GF-D8 (cell line): ENCODE data around the gene ERC2.

Source experiments
- DNase-seq: peaks from one replicate; lab custom pipeline; 2025; lab: John Stamatoyannopoulos, UW

The ERC2 gene

GRCh38 chr3:55617385-55617784 is 850.9 kb downstream of the ERC2 start:
- no peak for DNase-seq

DNA sequence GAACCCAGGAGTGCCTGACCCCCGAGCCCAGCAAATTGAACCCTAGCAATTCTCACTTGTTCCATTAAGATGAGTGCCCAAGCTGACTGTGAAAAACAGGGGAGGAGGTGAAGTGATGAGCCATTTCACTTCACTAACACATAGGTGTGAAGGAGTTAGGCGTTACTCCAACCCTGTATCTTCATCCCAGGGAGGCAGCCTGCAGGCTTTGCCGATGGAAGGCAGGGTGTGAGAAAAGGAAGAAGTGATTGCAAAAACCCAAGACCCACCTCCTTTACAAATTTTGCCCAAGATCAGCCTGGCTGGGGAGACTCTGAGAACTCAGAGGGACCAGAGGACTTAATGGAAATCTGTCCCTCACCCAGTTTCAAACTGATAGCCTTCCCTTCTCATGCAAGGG is 851.5 kb downstream of the ERC2 start:
- no peak for DNase-seq

- DNase-seq: no peak
Observed at GRCh38 chr3:55615694-55616295, 852.5 kb downstream of the ERC2 start.

- no peak for DNase-seq
Observed at GRCh38 chr3:55615039-55615693, 853.1 kb downstream of the ERC2 start.

DNA sequence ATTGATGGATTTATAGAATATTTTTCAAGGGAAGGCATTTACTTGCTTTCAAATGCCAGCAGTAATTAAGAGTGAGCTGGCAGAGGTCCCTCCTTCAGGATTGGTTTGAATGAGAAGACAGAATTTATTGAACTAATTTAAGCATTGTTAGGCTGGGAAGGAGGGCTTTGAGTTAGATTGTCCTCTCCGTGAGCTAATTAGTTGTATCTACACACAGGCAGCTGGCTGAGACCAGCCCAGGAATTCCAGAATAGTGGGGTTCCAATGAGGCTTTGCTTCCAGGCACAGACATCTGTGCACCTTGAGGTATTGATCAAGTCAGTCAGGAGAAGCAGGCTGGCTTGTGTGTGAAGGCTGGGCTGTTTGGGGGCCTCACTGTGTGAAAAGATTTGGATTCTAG is 857.1 kb downstream of the ERC2 start:
- DNase-seq: no peak

- no peak for DNase-seq
Observed at GRCh38 chr3:55609230-55609827, 858.9 kb downstream of the ERC2 start.

GRCh38 chr3:55608301-55608937 is 859.8 kb downstream of the ERC2 start:
- no peak for DNase-seq

GRCh38 chr3:55607844-55608243 is 860.4 kb downstream of the ERC2 start:
- DNase-seq: no peak

GRCh38 chr3:55607175-55607574 is 861.1 kb downstream of the ERC2 start:
- DNase-seq: no peak

DNA sequence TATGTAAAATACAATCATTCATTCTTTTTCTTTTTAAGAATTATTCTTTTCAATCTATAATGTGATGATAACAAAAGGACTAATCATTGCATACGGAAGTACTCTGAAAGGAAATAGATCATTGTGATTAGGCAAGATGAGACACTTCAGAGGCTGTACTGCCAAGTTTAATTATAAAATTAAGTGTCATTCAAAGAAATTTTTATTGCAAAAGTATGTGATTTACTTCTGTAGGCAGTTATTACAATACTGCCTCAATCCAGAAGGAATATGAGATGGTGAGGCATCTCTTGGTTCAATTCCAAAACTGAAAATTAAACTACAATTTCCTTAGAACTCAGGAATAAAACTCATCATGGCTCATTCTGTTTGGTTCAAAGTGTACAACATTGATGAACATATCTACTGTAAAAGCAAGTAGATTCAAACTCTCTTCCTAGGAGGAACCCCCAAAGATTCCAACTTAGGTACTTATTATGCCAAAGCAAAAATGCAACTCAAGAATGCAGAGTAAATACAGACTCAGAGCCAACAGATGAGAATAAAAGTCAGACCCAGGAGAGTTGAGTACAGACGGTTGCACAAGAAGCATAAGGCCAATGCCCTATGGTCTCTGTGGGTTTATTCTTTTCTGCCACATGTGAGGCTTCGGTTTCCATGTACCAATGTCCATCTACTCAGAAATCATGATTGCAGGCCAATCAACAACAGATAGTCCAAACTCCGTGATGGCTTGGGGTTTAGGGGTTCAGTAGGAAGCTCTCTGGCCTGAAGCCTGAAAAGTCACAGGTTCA is 862.6 kb downstream of the ERC2 start:
- DNase-seq: no peak

- no peak for DNase-seq
Observed at GRCh38 chr3:55604846-55605245, 863.4 kb downstream of the ERC2 start.

DNA sequence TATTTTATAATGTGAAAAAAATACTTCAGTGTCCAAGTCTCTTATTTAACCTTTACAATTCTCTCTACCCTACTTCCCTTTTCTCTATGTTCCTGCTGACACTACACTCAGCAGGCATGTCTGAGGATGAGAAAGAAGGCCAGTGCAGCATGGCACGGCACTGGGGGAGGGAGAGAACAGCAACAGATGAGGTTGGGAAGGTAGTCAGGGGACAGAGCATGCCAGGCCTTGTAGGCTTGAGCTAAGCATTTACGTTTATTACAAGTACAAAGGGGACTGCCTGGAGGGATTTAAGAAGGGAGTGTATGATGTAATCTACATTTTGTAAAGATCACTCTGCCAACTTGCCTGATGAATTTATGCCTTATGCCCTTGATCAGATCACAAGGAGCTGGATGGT is 863.9 kb downstream of the ERC2 start:
- no peak for DNase-seq

GRCh38 chr3:55601366-55602080 is 866.7 kb downstream of the ERC2 start:
- DNase-seq: no peak

DNA sequence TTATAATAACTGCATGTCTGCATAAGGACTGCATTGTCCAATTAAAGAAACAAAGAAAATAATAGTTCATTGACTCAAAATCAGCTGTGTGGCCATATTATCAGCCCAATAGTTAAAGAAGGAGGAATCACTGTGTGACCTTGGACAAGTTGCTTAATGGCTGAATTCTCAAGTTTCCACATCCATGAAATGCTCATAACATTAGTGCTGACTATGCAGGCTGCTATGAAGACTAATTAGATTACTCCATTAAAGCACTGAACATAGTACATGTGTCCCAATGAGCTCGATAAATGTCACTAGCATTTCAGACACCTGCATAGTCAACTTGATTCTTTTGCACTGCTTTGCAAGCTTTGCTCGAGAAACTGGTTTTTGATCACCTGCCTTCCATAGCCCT is 870.0 kb downstream of the ERC2 start:
- DNase-seq: no peak

- no peak for DNase-seq
Observed at GRCh38 chr3:55597641-55598040, 870.6 kb downstream of the ERC2 start.

DNA sequence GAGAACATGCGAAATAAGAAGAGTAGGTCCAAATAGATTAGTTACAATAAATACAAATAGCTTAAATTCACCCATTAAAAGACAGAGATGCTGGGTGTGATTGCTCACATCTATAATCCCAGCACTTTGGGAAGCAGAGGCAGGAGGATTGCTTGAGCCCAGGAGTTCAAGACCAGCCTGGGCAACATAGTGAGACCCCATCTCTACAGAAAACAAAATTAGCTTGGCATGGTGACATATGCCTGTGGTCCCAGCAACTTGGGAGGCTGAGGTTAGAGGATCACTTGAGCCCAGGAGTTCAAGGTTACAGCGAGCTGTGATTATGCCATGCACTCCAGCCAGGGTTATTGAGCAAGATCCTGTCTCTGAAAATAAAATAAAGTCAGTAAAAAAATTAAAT is 872.1 kb downstream of the ERC2 start:
- DNase-seq: no peak

DNA sequence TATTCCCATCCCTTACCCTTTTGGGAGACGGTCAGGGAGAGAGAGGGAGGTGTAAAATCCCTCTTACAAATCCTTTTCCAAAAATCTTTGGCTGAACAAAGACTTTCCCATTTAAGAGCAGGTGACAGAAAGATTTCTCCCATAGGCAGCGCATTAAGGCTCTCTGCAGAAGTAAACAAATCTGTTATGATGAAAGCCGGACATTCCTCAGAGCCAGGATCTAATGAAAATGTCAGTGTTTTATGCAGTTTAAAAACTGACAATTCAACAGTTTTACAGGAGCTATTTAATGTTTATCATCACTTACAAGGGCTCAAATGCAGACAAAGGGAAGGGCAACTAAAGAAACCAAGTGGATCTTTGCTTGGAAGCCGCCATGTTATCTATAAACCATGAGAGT is 872.8 kb downstream of the ERC2 start:
- no peak for DNase-seq

DNA sequence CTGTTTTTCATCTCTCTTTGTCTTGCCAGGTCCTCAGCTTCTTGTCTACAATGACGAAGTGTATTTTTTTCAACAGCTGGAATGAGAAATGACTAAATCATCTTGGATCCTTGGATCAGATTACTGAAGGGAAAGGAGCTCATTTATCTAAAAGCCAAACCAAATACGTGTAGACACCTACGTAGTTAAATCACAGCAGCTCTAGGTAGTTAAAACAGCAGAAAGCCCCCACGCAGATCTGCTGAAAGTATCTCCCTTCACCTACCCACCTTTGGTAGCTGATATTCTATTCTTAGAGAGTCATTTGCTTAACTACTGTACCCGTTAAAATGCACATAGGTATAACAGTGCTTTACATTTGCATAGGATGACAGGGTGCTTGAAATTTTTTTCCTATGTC is 875.7 kb downstream of the ERC2 start:
- DNase-seq: no peak

- no peak for DNase-seq
Observed at GRCh38 chr3:55591888-55592287, 876.4 kb downstream of the ERC2 start.

- DNase-seq: no peak
Observed at GRCh38 chr3:55588146-55588765, 880.0 kb downstream of the ERC2 start.

GRCh38 chr3:55585856-55586255 is 882.4 kb downstream of the ERC2 start:
- no peak for DNase-seq
